Aorta (tissue), 5 donors: ENCODE measurements around the gene CLEC16A. TPM values are rescaled to one million over a fixed set of nuclear protein-coding genes. Genes with fewer than 3 reads are reported as not detected.
A peak's percentile ranks its signal among the peaks of the same experiment; 100 is the strongest.
"Not testable (repeated sequence)": the region's sequence is repeated elsewhere in the genome, so short reads cannot be mapped to it uniquely, and the experiment has no call there.

Experiments used
- ATAC-seq: fragments of 200-7000 bp; cut with Tn5 transposase; one replicate; pipeline ENCODE4 v1.9.1; 2022; ENCODE audit warnings: moderate library complexity; ENCODE audit not compliant: low FRiP score
- DNase-seq, 2 donors: peaks; one replicate each; pipeline ENCODE4 v3.0.0-alpha.2; 2020
- H3K27ac ChIP-seq, 2 donors: one replicate each; pipeline ENCODE4 v1.5.1; 2013; ENCODE audit warnings: low read length in 2 of 2, mild to moderate bottlenecking in 2 of 2, moderate library complexity in 2 of 2, control low read depth in 1 of 2, inconsistent platforms in 1 of 2, low read depth in 1 of 2
- H3K27me3 ChIP-seq, 2 donors: one replicate each; pipeline ENCODE4 v1.6.1; 2013; ENCODE audit warnings: control low read depth in 1 of 2, low read length in 1 of 2, mild to moderate bottlenecking in 1 of 2, moderate library complexity in 1 of 2; ENCODE audit not compliant: insufficient read depth in 2 of 2, control insufficient read depth in 1 of 2
- H3K36me3 ChIP-seq, 2 donors: one replicate each; pipeline ENCODE4 v1.6.1; 2013; ENCODE audit warnings: control low read depth in 1 of 2, low read length in 1 of 2, mild to moderate bottlenecking in 1 of 2; ENCODE audit not compliant: insufficient read depth in 2 of 2, control insufficient read depth in 1 of 2
- H3K4me1 ChIP-seq, 2 donors: one replicate each; pipeline ENCODE4 v1.6.1; 2013; ENCODE audit warnings: low read length in 2 of 2, control low read depth in 1 of 2, mild to moderate bottlenecking in 1 of 2, moderate library complexity in 1 of 2; ENCODE audit not compliant: insufficient read depth in 2 of 2, control insufficient read depth in 1 of 2
- H3K4me3 ChIP-seq, 2 donors: one replicate each; pipeline ENCODE4 v1.5.1; 2013; ENCODE audit warnings: low read length in 2 of 2, control low read depth in 1 of 2, mild to moderate bottlenecking in 1 of 2
- H3K9me3 ChIP-seq: one replicate; pipeline ENCODE4 v1.6.1; 2013; ENCODE audit warnings: mild to moderate bottlenecking, low read length; ENCODE audit not compliant: control insufficient read depth
- WGBS, 2 donors: extraction: QIAGEN DNeasy Blood & Tissue Kit; methylation state at CpG; one replicate each; pipeline ENCODE4 v1.1.7; 2013; 5-methylcytosine and 5-hydroxymethylcytosine counted together
- intact Hi-C, 2 donors: fragments of 100-400 bp; cut with DNase I; formaldehyde crosslinking; loops; one replicate each; pipeline versions ENCODE4 v1.14.2 to v1.15.0; 2022
- polyA plus RNA-seq, 2 donors: library from polyadenylated mRNA; stranded (reverse); fragments of 200-250 nt; gene quantifications; one replicate each; pipeline ENCODE4 v1.2.3, GENCODE V29; 2013
- total RNA-seq, 2 donors: library from RNA; stranded (reverse); fragmentation: NEBNext Ultra II Directional; extraction: Animal tissue kit (Norgen Biotek cat#: 25700); gene quantifications; one replicate each; pipeline ENCODE4 v1.2.1, GENCODE V29; 2021
- donor health status: healthy with polysubstance abuse.
- donor health status: Bipolar disorder and iron deficiency.
- donor health status: DM: no; HTN: no; CAD: no.
- donor health status: DM: no; HTN: no; CAD: no.
- donor health status: DM: yes; HTN: yes; CAD: no.

The CLEC16A gene
- total and polyA plus RNA-seq, 4 donors: 5.9 to 28.8 (median 19.0) TPM

GRCh38 chr16:11212798-11213196 lies 268.4 kb downstream of the CLEC16A start:
- no peak for DNase-seq
- H3K4me3 ChIP-seq: no peak overlapping the region
- H3K27ac ChIP-seq: no peak overlapping the region
- no peak for ATAC-seq
- peaks cover 4% of the 10 kb centered on the region for H3K9me3 ChIP-seq
- no peaks in the 10 kb centered on the region for H3K36me3 ChIP-seq
- 92 to 93% methylated on average over 15 to 16 of the region's 16 CpGs for WGBS, 2 donors
- no peaks in the 10 kb centered on the region for H3K27me3 ChIP-seq
- no peaks in the 10 kb centered on the region for H3K4me1 ChIP-seq
- intact Hi-C loops: no loop called here

DNA sequence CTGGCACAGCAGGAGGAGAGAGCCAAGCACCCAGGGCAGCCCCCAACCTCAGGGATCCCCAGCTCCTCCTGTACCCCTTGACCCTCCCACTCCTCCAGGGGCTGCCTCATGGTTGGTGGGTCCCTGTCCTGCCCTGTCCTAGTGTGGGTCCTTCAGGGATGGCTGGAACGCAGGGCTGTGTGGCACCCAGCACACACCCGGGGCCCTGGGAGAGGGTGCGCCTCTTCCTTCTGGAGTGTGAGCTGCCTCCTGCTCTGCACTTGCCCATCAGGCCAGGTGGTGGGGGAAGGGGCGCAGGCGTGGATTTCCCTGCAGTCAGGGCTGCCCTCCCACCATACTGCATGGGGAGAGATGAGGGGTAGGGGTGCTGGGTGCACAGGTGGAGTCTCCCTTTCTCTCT lies 269.0 kb downstream of the CLEC16A start:
- peaks cover 3% of the 10 kb centered on the region for H3K9me3 ChIP-seq
- intact Hi-C loops: no loop called here
- H3K27me3 ChIP-seq: no peaks in the 10 kb centered on the region
- 84 to 96% methylated on average over 4 to 5 of the region's 5 CpGs for WGBS, 2 donors
- no peaks in the 10 kb centered on the region for H3K4me1 ChIP-seq
- H3K4me3 ChIP-seq: no peak overlapping the region
- DNase-seq: no peak
- no peak for ATAC-seq
- no peak overlapping the region for H3K27ac ChIP-seq
- no peaks in the 10 kb centered on the region for H3K36me3 ChIP-seq

DNA sequence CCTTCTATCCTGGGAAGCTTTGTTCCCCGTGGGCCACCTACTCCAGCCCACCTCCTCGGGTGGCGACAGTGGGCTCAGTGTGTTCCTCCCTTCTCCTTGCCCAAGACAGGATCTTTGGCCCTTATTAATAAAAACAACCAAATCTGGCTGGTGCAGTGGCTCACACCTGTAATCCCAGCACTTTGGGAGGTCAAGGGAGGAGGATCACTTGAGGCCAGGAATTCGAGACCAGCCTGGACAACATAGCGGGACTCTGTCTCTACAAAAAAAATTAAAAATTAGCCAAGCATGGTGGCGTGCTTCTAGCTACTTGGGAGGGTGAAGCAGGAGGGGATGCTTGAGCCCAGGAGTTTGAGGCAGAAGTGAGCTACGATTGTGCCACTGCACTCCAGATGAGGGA lies 269.4 kb downstream of the CLEC16A start:
- ATAC-seq: peak; percentile 14
- 92 to 95% methylated on average over 7 of the region's 7 CpGs for WGBS, 2 donors
- intact Hi-C loops: no loop called here

DNA sequence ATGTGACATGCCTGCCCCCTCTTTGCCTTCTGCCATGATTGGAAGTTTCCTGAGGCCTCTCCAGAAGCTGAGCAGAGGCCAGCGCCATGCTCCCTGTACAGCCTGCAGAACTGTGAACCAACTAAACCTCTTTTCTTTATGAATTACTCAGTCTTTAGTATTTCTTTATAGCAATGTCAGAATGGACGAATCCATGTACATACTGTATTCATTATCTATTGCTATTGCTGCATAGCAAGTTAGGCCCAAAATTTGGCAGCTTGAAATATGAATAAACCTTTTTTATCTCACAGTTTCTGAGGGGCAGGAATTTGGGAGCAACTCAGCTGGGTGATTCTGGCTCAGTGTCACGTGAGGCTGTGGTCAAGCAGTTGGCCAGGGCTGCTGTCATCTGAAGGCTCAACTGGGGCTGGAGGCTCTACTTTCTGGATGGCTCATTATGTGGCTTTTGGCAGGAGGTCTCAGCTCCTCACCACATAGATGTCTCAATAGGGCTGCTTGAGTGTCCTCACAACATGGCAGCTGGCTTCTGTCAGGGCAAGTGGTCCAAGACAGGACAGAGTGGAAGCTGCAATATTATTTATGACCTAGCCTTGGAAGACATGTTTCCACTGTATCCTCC lies 271.7 kb downstream of the CLEC16A start:
- no peak for DNase-seq
- ATAC-seq: no peak
- H3K4me3 ChIP-seq: no peak overlapping the region
- no peaks in the 10 kb centered on the region for H3K4me1 ChIP-seq
- 93 to 95% methylated on average over 3 of the region's 3 CpGs for WGBS, 2 donors
- H3K27me3 ChIP-seq: no peaks in the 10 kb centered on the region
- intact Hi-C loops: no loop called here
- H3K36me3 ChIP-seq: no peaks in the 10 kb centered on the region
- H3K9me3 ChIP-seq: peaks cover 3% of the 10 kb centered on the region
- H3K27ac ChIP-seq: no peak overlapping the region

More for the DNA sequence above, 269.4 kb downstream of the CLEC16A start:
- Histone ChIP-seq H3K4me3 (no peak overlapping the region), H3K27ac (no peak overlapping the region), H3K36me3 (no peaks in the 10 kb centered on the region), H3K9me3 (peaks cover 3% of the 10 kb centered on the region), H3K27me3 (no peaks in the 10 kb centered on the region), H3K4me1 (no peaks in the 10 kb centered on the region)
- DNase-seq: no peak

DNA sequence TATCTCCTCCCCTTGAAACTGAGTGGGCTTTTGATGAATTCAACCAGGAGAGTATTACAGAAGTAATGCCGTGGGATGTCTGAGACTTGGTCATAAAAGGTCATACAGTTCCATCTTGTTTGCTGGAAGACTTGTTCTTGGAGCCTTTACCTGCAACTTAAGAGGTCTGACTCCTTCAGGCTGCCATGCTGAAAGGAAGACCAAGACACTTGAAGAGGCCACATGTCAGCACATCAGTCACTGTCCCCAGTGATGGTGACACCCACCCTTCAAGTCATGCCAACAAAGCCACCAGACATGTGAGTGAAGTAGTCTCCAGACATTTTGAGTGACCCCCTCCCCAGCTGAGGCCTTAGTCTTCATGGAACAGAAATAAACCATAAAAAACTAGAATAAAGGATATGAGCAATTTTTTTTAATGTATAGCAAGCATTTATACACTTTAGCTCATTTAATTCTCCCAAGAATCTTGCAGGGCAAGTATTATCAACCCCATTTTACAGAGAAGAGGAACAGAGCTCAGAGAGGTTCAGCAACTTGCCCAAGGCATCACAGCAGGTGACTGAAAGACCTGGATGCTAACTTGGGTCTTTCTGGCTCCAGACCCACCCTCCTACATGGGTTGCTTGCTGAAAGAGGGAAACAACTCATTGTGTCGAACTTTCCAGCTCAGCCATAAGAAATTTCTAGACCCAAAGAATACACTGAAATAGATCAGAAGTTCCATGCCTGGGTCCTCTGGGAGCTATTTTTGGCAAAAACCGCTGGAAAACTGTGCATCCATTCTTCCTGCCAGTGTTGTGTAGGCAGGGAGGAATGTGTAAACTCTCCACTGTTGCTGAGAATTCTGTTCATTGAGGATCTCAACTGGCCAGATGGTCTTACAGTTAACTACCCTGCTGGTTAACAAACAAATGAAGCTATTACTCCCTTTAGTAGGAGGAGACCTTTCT lies 273.6 kb downstream of the CLEC16A start:
- no peak overlapping the region for H3K27ac ChIP-seq
- peaks cover 3% of the 10 kb centered on the region for H3K9me3 ChIP-seq
- H3K4me1 ChIP-seq: no peaks in the 10 kb centered on the region
- DNase-seq (no peak), ATAC-seq (no peak)
- H3K36me3 ChIP-seq: no peaks in the 10 kb centered on the region
- H3K27me3 ChIP-seq: no peaks in the 10 kb centered on the region
- WGBS, 2 donors: 40 to 50% methylated on average over 3 of the region's 3 CpGs
- no peak overlapping the region for H3K4me3 ChIP-seq
- intact Hi-C loops: no loop called here

GRCh38 chr16:11218604-11218962 lies 274.2 kb downstream of the CLEC16A start:
- no peaks in the 10 kb centered on the region for H3K27me3 ChIP-seq
- H3K9me3 ChIP-seq: peaks cover 3% of the 10 kb centered on the region
- intact Hi-C loops: no loop called here
- H3K4me3 ChIP-seq: no peak overlapping the region
- WGBS, 2 donors: 76 to 84% methylated on average over 1 of the region's 1 CpG
- no peak overlapping the region for H3K27ac ChIP-seq
- no peaks in the 10 kb centered on the region for H3K36me3 ChIP-seq
- H3K4me1 ChIP-seq: no peaks in the 10 kb centered on the region
- DNase-seq (no peak), ATAC-seq (no peak)

- H3K4me1 ChIP-seq: no peaks in the 10 kb centered on the region
- peaks cover 3% of the 10 kb centered on the region for H3K9me3 ChIP-seq
- ATAC-seq (no peak), DNase-seq (no peak)
- H3K4me3 ChIP-seq: no peak overlapping the region
- intact Hi-C loops: no loop called here
- no peaks in the 10 kb centered on the region for H3K36me3 ChIP-seq
- H3K27ac ChIP-seq: no peak overlapping the region
- no peaks in the 10 kb centered on the region for H3K27me3 ChIP-seq
- 88 to 90% methylated on average over 4 of the region's 4 CpGs for WGBS, 2 donors
These were observed 274.8 kb downstream of the CLEC16A start for GRCh38 chr16:11219178-11219577.

DNA sequence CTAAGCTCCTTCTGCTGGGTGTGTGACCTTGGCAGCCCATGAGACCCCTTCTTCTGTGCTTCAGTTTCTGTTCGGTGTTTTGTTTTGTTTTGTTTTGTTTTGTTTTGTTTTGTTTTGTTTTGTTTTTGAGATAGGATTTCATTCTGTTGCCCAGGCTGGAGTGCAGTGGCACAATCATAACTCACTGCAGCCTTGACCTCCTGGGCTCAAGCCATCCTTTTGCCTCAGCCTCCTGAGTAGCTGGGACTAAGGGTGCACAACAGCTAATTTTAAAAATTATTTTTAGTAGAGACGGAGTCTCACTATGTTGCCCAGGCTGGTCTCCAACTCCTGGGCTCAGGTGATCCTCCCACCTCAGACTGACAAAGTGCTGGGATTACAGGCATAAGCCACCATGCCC lies 276.1 kb downstream of the CLEC16A start:
- H3K9me3 ChIP-seq, ATAC-seq, H3K4me3 ChIP-seq, H3K27me3 ChIP-seq, DNase-seq, H3K27ac ChIP-seq, intact Hi-C loops, H3K36me3 ChIP-seq, H3K4me1 ChIP-seq: not testable (repeated sequence)
- 33 to 41% methylated on average over 2 of the region's 2 CpGs for WGBS, 2 donors
